Measurements from ENCODE around the gene MCRS1.

Gene MCRS1

GRCh38 chr12:49539406-49540228 lies 28.3 kb downstream of the MCRS1 start:
- DNase-seq = peak; percentile 49

GRCh38 chr12:49538510-49539403 lies 29.2 kb downstream of the MCRS1 start, which contains the start of gene KCNH3:
KCNH3 (plus strand) TSS chr12:49539030; CDS start chr12:49539417, 387 bp downstream.
- DNase-seq = peak; percentile 88

- peak; percentile 76 for DNase-seq
These were observed 30.0 kb downstream of the MCRS1 start for GRCh38 chr12:49537752-49538509.

- DNase-seq = no peak
These were observed 30.7 kb downstream of the MCRS1 start for GRCh38 chr12:49537231-49537751.

- DNase-seq = peak; percentile 47
These were observed 31.3 kb downstream of the MCRS1 start for GRCh38 chr12:49536526-49537071.

- DNase-seq = peak; percentile 29
These were observed 31.9 kb downstream of the MCRS1 start for GRCh38 chr12:49535921-49536525.

- DNase-seq = peak; percentile 61
These were observed 33.1 kb downstream of the MCRS1 start for GRCh38 chr12:49534731-49535278.

GRCh38 chr12:49534122-49534521 lies 33.8 kb downstream of the MCRS1 start:
- DNase-seq = peak; percentile 12

GRCh38 chr12:49533331-49533730 lies 34.6 kb downstream of the MCRS1 start:
- peak; percentile 51 for DNase-seq

- no peak for DNase-seq
These were observed 36.2 kb downstream of the MCRS1 start for GRCh38 chr12:49531745-49532144.

- no peak for DNase-seq
These were observed 38.5 kb downstream of the MCRS1 start for GRCh38 chr12:49529414-49529813.

GRCh38 chr12:49527361-49528130 lies 40.4 kb downstream of the MCRS1 start:
- no peak for DNase-seq

- no peak for DNase-seq
These were observed 42.0 kb downstream of the MCRS1 start for GRCh38 chr12:49525942-49526341.

- DNase-seq = peak; percentile 22
These were observed 43.1 kb downstream of the MCRS1 start for GRCh38 chr12:49524660-49525324.

GRCh38 chr12:49521389-49521788 lies 46.6 kb downstream of the MCRS1 start:
- no peak for DNase-seq

- DNase-seq = no peak
These were observed 48.4 kb downstream of the MCRS1 start for GRCh38 chr12:49519574-49519936.

- DNase-seq = no peak
These were observed 48.9 kb downstream of the MCRS1 start for GRCh38 chr12:49518914-49519573.

GRCh38 chr12:49515266-49515665 lies 52.7 kb downstream of the MCRS1 start:
- DNase-seq = no peak

- DNase-seq = no peak
These were observed 55.4 kb downstream of the MCRS1 start for GRCh38 chr12:49512546-49512945.

GRCh38 chr12:49511410-49511809 lies 56.5 kb downstream of the MCRS1 start:
- no peak for DNase-seq
